SK-N-SH treated with all-trans-retinoic acid at 6 μM for 48 hours (cell line): ENCODE data around the gene TLCD2.
"Not testable (repeated sequence)": the region's sequence is repeated elsewhere in the genome, so short reads cannot be mapped to it uniquely, and the experiment has no call there.

Experiments used
- ATAC-seq: fragments of 200-7000 bp; cut with Tn5 transposase; 3 replicates; pipeline ENCODE4 v1.9.1; 2020; ENCODE audit warnings: mild to moderate bottlenecking, moderate library complexity
- ARNTL ChIP-seq: fragments of 450-650 bp; formaldehyde crosslinking; IDR thresholded peaks from 2 replicates; pipeline ENCODE4 v1.5.0; 2020; ENCODE audit warnings: low read depth, mild to moderate bottlenecking, moderate library complexity, borderline replicate concordance
- CREB5 ChIP-seq: fragments of 250-450 bp; sonication (Bioruptor Pico); IDR thresholded peaks from 2 replicates; pipeline ENCODE4 v1.5.1; 2020; ENCODE audit warnings: low read depth, mild to moderate bottlenecking, moderate library complexity
- CSDC2 ChIP-seq: fragments of 250-450 bp; sonication (Bioruptor Pico); IDR thresholded peaks from 2 replicates; pipeline ENCODE4 v1.5.0; 2020; ENCODE audit warnings: mild to moderate bottlenecking, moderate library complexity
- CSRNP3 ChIP-seq: fragments of 250-450 bp; sonication (Bioruptor Pico); IDR thresholded peaks from 2 replicates; pipeline ENCODE4 v1.5.1; 2021; ENCODE audit warnings: mild to moderate bottlenecking, moderate library complexity
- ESRRG ChIP-seq: fragments of 250-450 bp; sonication (Bioruptor Pico); IDR thresholded peaks from 2 replicates; pipeline ENCODE4 v1.6.1; 2021; ENCODE audit warnings: mild to moderate bottlenecking
- ISL1 ChIP-seq: fragments of 250-450 bp; sonication (Bioruptor Pico); IDR thresholded peaks from 2 replicates; pipeline ENCODE4 v2.1.2; 2022; ENCODE audit warnings: mild to moderate bottlenecking, moderate library complexity
- OSR1 ChIP-seq: fragments of 250-450 bp; sonication (Bioruptor Pico); IDR thresholded peaks from 2 replicates; pipeline ENCODE4 v1.8.0; 2022; ENCODE audit warnings: moderate library complexity, mild to moderate bottlenecking, inconsistent platforms
- PATZ1 ChIP-seq: fragments of 250-450 bp; sonication (Bioruptor Pico); IDR thresholded peaks from 2 replicates; pipeline ENCODE4 v1.8.0; 2020; ENCODE audit warnings: mild to moderate bottlenecking, moderate library complexity, borderline replicate concordance
- POU6F1 ChIP-seq: fragments of 250-450 bp; sonication (Bioruptor Pico); IDR thresholded peaks from 2 replicates; pipeline ENCODE4 v1.8.0; 2021; ENCODE audit warnings: low read depth, mild to moderate bottlenecking, moderate library complexity, borderline replicate concordance
- PPARA ChIP-seq: fragments of 250-450 bp; sonication (Bioruptor Pico); IDR thresholded peaks from 2 replicates; pipeline ENCODE4 v1.5.0; 2020; ENCODE audit warnings: mild to moderate bottlenecking, borderline replicate concordance
- RARB ChIP-seq: fragments of 250-450 bp; sonication (Bioruptor Pico); IDR thresholded peaks from 2 replicates; pipeline ENCODE4 v1.8.0; 2021; ENCODE audit warnings: mild to moderate bottlenecking, moderate library complexity
- TOX ChIP-seq: fragments of 250-450 bp; sonication (Bioruptor Pico); IDR thresholded peaks from 2 replicates; pipeline ENCODE4 v1.8.0; 2021; ENCODE audit warnings: mild to moderate bottlenecking, moderate library complexity, borderline replicate concordance
- TSHZ2 ChIP-seq: fragments of 250-450 bp; sonication (Bioruptor Pico); IDR thresholded peaks from 2 replicates; pipeline ENCODE4 v1.5.0; 2020; ENCODE audit warnings: mild to moderate bottlenecking, moderate library complexity
- ZC3H10 ChIP-seq: fragments of 250-450 bp; sonication (Bioruptor Pico); IDR thresholded peaks from 2 replicates; pipeline ENCODE4 v1.5.1; 2021; ENCODE audit warnings: mild to moderate bottlenecking, moderate library complexity
- ZFP30 ChIP-seq: fragments of 450-650 bp; formaldehyde crosslinking; IDR thresholded peaks from 2 replicates; pipeline ENCODE4 v1.5.0; 2022; ENCODE audit warnings: mild to moderate bottlenecking, moderate library complexity
- ZNF565 ChIP-seq: fragments of 450-650 bp; formaldehyde crosslinking; conservative IDR thresholded peaks from 2 replicates; pipeline ENCODE4 v1.5.0; 2020; ENCODE audit warnings: low read depth, mild to moderate bottlenecking, moderate library complexity
- ZNF8 ChIP-seq: fragments of 450-650 bp; formaldehyde crosslinking; IDR thresholded peaks from 2 replicates; pipeline ENCODE4 v1.5.0; 2020; ENCODE audit warnings: mild to moderate bottlenecking, moderate library complexity

TLCD2 gene

GRCh38 chr17:1661045-1661444 is 49.1 kb downstream of the TLCD2 start (continued):
- TF ChIP-seq TSHZ2 (CRISPR knock-in tag) = no peak
- TF ChIP-seq, all 23 proteins: peak for 0

- ATAC-seq = no peak
- TF ChIP-seq ARNTL = no peak
These were observed 52.1 kb downstream of the TLCD2 start for GRCh38 chr17:1658100-1658499.

- ATAC-seq = no peak
- no peak for TF ChIP-seq ZNF565 (CRISPR knock-in tag)
- TF ChIP-seq CSRNP3 (CRISPR knock-in tag) = no peak
- no peak for TF ChIP-seq CREB5 (CRISPR knock-in tag)
- no peak for TF ChIP-seq PATZ1 (CRISPR knock-in tag)
- TF ChIP-seq ESRRG = no peak
- no peak for TF ChIP-seq ARNTL
- TF ChIP-seq CSDC2 = no peak
- TF ChIP-seq ZNF8 (CRISPR knock-in tag) = no peak
- TF ChIP-seq TOX = no peak
- TF ChIP-seq POU6F1 (CRISPR knock-in tag) = no peak
- TF ChIP-seq RARB (CRISPR knock-in tag) = no peak
- no peak for TF ChIP-seq PPARA (CRISPR knock-in tag)
- TF ChIP-seq ZFP30 (CRISPR knock-in tag) = no peak
- no peak for TF ChIP-seq ZC3H10 (CRISPR knock-in tag)
- TF ChIP-seq OSR1 (CRISPR knock-in tag) = no peak
- no peak for TF ChIP-seq TSHZ2 (CRISPR knock-in tag)
- no peak for TF ChIP-seq ISL1
These were observed 56.4 kb downstream of the TLCD2 start for GRCh38 chr17:1653735-1654134.

GRCh38 chr17:1652794-1653193 is 57.4 kb downstream of the TLCD2 start:
- not testable (repeated sequence) for ATAC-seq
